EH (cell line): ENCODE results near the gene FGD6.
"Not testable (repeated sequence)": the region's sequence is repeated elsewhere in the genome, so short reads cannot be mapped to it uniquely, and the experiment has no call there.

Experiments
- DNase-seq: peaks from one replicate; pipeline ENCODE4 v3.0.0-alpha.2; 2015; ENCODE audit warnings: low read depth

FGD6 gene

GRCh38 chr12:95217377-95218149, at the start of gene FGD6, which contains the start of gene VEZT:
Gene FGD6 (minus strand): TSS chr12:95217467. CDS start chr12:95217240, 227 bp downstream.
Gene VEZT (plus strand): TSS chr12:95217807. CDS start chr12:95217851, 44 bp downstream.
- peak; percentile 99 for DNase-seq

GRCh38 chr12:95266254-95266653, 49.0 kb upstream of the FGD6 start:
- DNase-seq = no peak

GRCh38 chr12:95265765-95266164, 48.5 kb upstream of the FGD6 start:
- no peak for DNase-seq

- DNase-seq = peak; percentile 41
Observed at GRCh38 chr12:95262808-95263207, 45.5 kb upstream of the FGD6 start.

GRCh38 chr12:95261109-95261508, 43.8 kb upstream of the FGD6 start:
- no peak for DNase-seq

- DNase-seq = no peak
Observed at GRCh38 chr12:95259368-95259767, 42.1 kb upstream of the FGD6 start.

GRCh38 chr12:95258803-95259202, 41.5 kb upstream of the FGD6 start:
- DNase-seq = peak; percentile 10

- DNase-seq = peak; percentile 33
Observed at GRCh38 chr12:95258151-95258550, 40.9 kb upstream of the FGD6 start.

- no peak for DNase-seq
Observed at GRCh38 chr12:95257541-95257940, 40.3 kb upstream of the FGD6 start.

GRCh38 chr12:95253386-95253785, 36.1 kb upstream of the FGD6 start:
- DNase-seq = no peak

- DNase-seq = peak; percentile 68
Observed at GRCh38 chr12:95248604-95249360, 31.5 kb upstream of the FGD6 start.

- no peak for DNase-seq
Observed at GRCh38 chr12:95248095-95248494, 30.8 kb upstream of the FGD6 start.

GRCh38 chr12:95244350-95244749, 27.1 kb upstream of the FGD6 start:
- no peak for DNase-seq

GRCh38 chr12:95243497-95244183, 26.4 kb upstream of the FGD6 start:
- no peak for DNase-seq

GRCh38 chr12:95241761-95242506, 24.7 kb upstream of the FGD6 start:
- no peak for DNase-seq

GRCh38 chr12:95241138-95241537, 23.9 kb upstream of the FGD6 start:
- not testable (repeated sequence) for DNase-seq

- DNase-seq = no peak
Observed at GRCh38 chr12:95240556-95240955, 23.3 kb upstream of the FGD6 start.

- not testable (repeated sequence) for DNase-seq
Observed at GRCh38 chr12:95239835-95240234, 22.6 kb upstream of the FGD6 start.

- no peak for DNase-seq
Observed at GRCh38 chr12:95239216-95239615, 21.9 kb upstream of the FGD6 start.

GRCh38 chr12:95238150-95238549, 20.9 kb upstream of the FGD6 start:
- DNase-seq = no peak

GRCh38 chr12:95237315-95237714, 20.0 kb upstream of the FGD6 start:
- no peak for DNase-seq

- DNase-seq = not testable (repeated sequence)
Observed at GRCh38 chr12:95235621-95236020, 18.4 kb upstream of the FGD6 start.
